GM21390 (cell line): Measurements from ENCODE around the gene BORCS5.
A peak's percentile ranks its signal among the peaks of the same experiment; 100 is the strongest.
"Not testable (repeated sequence)": the region's sequence is repeated elsewhere in the genome, so short reads cannot be mapped to it uniquely, and the experiment has no call there.

Source experiments
- ATAC-seq: cut with Tn5 transposase; IDR thresholded peaks from one replicate; pipeline ENCODE4 v1.9.1; 2021; ENCODE audit not compliant: unreplicated experiment

Gene BORCS5

GRCh38 chr12:12351468-12352185 is 5.3 kb upstream of the BORCS5 start:
- ATAC-seq, result not testable (repeated sequence)

- ATAC-seq, result no peak
Observed at GRCh38 chr12:12353276-12353675, 3.6 kb upstream of the BORCS5 start.

- no peak for ATAC-seq
Observed at GRCh38 chr12:12353807-12354206, 3.1 kb upstream of the BORCS5 start.

- no peak for ATAC-seq
Observed at GRCh38 chr12:12356467-12356895, 397 bp upstream of the BORCS5 start.

- peak; percentile 31 for ATAC-seq
Observed at GRCh38 chr12:12357719-12358461, 1.0 kb downstream of the BORCS5 start.

- ATAC-seq, result no peak
Observed at GRCh38 chr12:12358528-12358927, 1.6 kb downstream of the BORCS5 start.

GRCh38 chr12:12364787-12365445 is 8.0 kb downstream of the BORCS5 start:
- ATAC-seq, result no peak

- no peak for ATAC-seq
Observed at GRCh38 chr12:12365446-12365802, 8.5 kb downstream of the BORCS5 start.

- no peak for ATAC-seq
Observed at GRCh38 chr12:12365931-12366431, 9.1 kb downstream of the BORCS5 start.

- no peak for ATAC-seq
Observed at GRCh38 chr12:12366701-12367481, 10.0 kb downstream of the BORCS5 start.

- ATAC-seq, result no peak
Observed at GRCh38 chr12:12367482-12367998, 10.7 kb downstream of the BORCS5 start.

GRCh38 chr12:12372946-12373722 is 16.3 kb downstream of the BORCS5 start:
- no peak for ATAC-seq

- peak; percentile 57 for ATAC-seq
Observed at GRCh38 chr12:12376646-12377448, 20.0 kb downstream of the BORCS5 start.

GRCh38 chr12:12378616-12379015 is 21.7 kb downstream of the BORCS5 start:
- ATAC-seq, result no peak

- peak; percentile 72 for ATAC-seq
Observed at GRCh38 chr12:12379831-12380730, 23.2 kb downstream of the BORCS5 start.

- ATAC-seq, result no peak
Observed at GRCh38 chr12:12380949-12381593, 24.2 kb downstream of the BORCS5 start.

GRCh38 chr12:12381982-12382381 is 25.1 kb downstream of the BORCS5 start:
- ATAC-seq, result no peak
